Measurements from ENCODE around the gene LPCAT2. TPM values are rescaled to one million over a fixed set of nuclear protein-coding genes. Genes with fewer than 3 reads are reported as not detected.
A peak's percentile ranks its signal among the peaks of the same experiment; 100 is the strongest.

LPCAT2 gene
- total and polyA plus RNA-seq, 8 donors = 16.0 to 30.9 (median 22.9) TPM

- TF ChIP-seq, protein P1, sequence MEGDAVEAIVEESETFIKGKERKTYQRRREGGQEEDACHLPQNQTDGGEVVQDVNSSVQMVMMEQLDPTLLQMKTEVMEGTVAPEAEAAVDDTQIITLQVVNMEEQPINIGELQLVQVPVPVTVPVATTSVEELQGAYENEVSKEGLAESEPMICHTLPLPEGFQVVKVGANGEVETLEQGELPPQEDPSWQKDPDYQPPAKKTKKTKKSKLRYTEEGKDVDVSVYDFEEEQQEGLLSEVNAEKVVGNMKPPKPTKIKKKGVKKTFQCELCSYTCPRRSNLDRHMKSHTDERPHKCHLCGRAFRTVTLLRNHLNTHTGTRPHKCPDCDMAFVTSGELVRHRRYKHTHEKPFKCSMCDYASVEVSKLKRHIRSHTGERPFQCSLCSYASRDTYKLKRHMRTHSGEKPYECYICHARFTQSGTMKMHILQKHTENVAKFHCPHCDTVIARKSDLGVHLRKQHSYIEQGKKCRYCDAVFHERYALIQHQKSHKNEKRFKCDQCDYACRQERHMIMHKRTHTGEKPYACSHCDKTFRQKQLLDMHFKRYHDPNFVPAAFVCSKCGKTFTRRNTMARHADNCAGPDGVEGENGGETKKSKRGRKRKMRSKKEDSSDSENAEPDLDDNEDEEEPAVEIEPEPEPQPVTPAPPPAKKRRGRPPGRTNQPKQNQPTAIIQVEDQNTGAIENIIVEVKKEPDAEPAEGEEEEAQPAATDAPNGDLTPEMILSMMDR (IDR thresholded peaks at IDR 0.05) = no peak
- Histone ChIP-seq H3K9me3 (no peaks in the 10 kb centered on the region), H3K4me1 (peaks cover 4 to 18% of the 10 kb centered on the region in 2 donors), H3K4me3 (peak overlapping the region; percentile 41 to 45), H3K36me3 (no peaks in the 10 kb centered on the region), H3K27ac (peak overlapping the region; percentile 57 to 92), H3K27me3 (peaks cover 8 to 44% of the 10 kb centered on the region in 2 donors)
- ATAC-seq (no peak), DNase-seq (peak in 2 of 4 donors; percentile 39 to 48)
- intact Hi-C loops (cut with DNase I) = no loop called here
Observed at GRCh38 chr16:55479430-55480140, 29.3 kb upstream of the LPCAT2 start.

DNA sequence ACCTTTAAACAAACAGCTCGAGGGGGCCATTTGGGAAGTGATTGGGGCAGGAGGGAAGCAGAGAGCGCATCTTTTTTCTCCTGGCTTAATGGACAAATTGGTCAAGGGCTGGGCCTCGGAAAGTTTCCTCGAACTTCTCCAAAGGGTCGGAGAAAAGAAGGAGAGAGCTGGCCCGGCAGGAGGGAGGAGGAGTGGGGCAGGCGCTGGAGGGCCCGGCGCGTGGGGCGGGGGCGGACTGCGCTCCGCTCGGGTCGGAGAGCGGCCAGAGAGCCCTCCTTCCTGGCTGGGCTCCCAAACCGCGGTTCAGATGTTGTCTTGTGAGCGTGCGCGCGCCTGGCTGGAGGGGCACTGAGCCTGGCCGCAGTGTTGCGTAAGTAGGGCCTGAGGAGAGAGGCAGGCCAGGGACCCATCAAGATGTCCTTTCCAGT lies 28.6 kb upstream of the LPCAT2 start:
- Histone ChIP-seq H3K36me3 (peaks cover 0 to 2% of the 10 kb centered on the region in 2 donors), H3K9me3 (no peaks in the 10 kb centered on the region), H3K4me3 (peak overlapping the region; percentile 41 to 45), H3K27me3 (peaks cover 8 to 44% of the 10 kb centered on the region in 2 donors), H3K27ac (peak overlapping the region in 1 of 2 donors; percentile 92), H3K4me1 (peaks cover 4 to 18% of the 10 kb centered on the region in 2 donors)
- DNase-seq (peak; percentile 84 to 95 (median 89)), ATAC-seq (peak; percentile 78)
- intact Hi-C loops (cut with DNase I) = no loop called here
- TF ChIP-seq, protein P1 (IDR thresholded peaks at IDR 0.05) = no peak

GRCh38 chr16:55481023-55481422 lies 27.8 kb upstream of the LPCAT2 start:
- intact Hi-C loops (cut with DNase I) = no loop called here
- Histone ChIP-seq H3K27me3 (peaks cover 8 to 44% of the 10 kb centered on the region in 2 donors), H3K9me3 (no peaks in the 10 kb centered on the region), H3K36me3 (peaks cover 0 to 6% of the 10 kb centered on the region in 2 donors), H3K27ac (peak overlapping the region in 1 of 2 donors; percentile 92), H3K4me1 (peaks cover 4 to 18% of the 10 kb centered on the region in 2 donors), H3K4me3 (peak overlapping the region; percentile 15 to 41)
- DNase-seq (no peak), ATAC-seq (no peak)
- TF ChIP-seq, protein P1 (IDR thresholded peaks at IDR 0.05) = no peak

GRCh38 chr16:55482056-55482455 lies 26.8 kb upstream of the LPCAT2 start:
- H3K27me3 ChIP-seq = peaks cover 8 to 44% of the 10 kb centered on the region in 2 donors
- TF ChIP-seq, protein P1 (IDR thresholded peaks at IDR 0.05) = no peak
- peaks cover 4 to 18% of the 10 kb centered on the region in 2 donors for H3K4me1 ChIP-seq
- H3K4me3 ChIP-seq = no peak overlapping the region
- H3K9me3 ChIP-seq = no peaks in the 10 kb centered on the region
- peaks cover 0 to 6% of the 10 kb centered on the region in 2 donors for H3K36me3 ChIP-seq
- DNase-seq (no peak), ATAC-seq (no peak)
- peak overlapping the region in 1 of 2 donors; percentile 39 for H3K27ac ChIP-seq
- intact Hi-C loops (cut with DNase I) = no loop called here

- peak overlapping the region in 1 of 2 donors; percentile 74 for H3K27ac ChIP-seq
- peaks cover 0 to 6% of the 10 kb centered on the region in 2 donors for H3K36me3 ChIP-seq
- H3K4me1 ChIP-seq = peaks cover 0 to 4% of the 10 kb centered on the region in 2 donors
- no peaks in the 10 kb centered on the region for H3K9me3 ChIP-seq
- TF ChIP-seq, protein P1 (IDR thresholded peaks at IDR 0.05) = no peak
- intact Hi-C loops (cut with DNase I) = no loop called here
- no peak overlapping the region for H3K4me3 ChIP-seq
- no peaks in the 10 kb centered on the region for H3K27me3 ChIP-seq
- ATAC-seq (peak; percentile 68), DNase-seq (peak in 1 of 4 donors; percentile 59)
Observed at GRCh38 chr16:55487048-55487803, 21.6 kb upstream of the LPCAT2 start.

Data from left lung (tissue), 10 donors.